Activated naive CD8-positive, alpha-beta T cell (primary cell): ENCODE data around the gene AMPD1.

Experiments
- H3K27ac Mint-ChIP-seq: one replicate; pipeline ENCODE4 v1.8.0; 2021; ENCODE audit warnings: mixed read lengths
- H3K27me3 Mint-ChIP-seq: one replicate; pipeline ENCODE4 v1.8.0; 2021; ENCODE audit warnings: mixed read lengths
- H3K36me3 Mint-ChIP-seq: one replicate; pipeline ENCODE4 v1.8.0; 2021; ENCODE audit warnings: mixed read lengths
- H3K4me1 Mint-ChIP-seq: one replicate; pipeline ENCODE4 v1.8.0; 2021; ENCODE audit warnings: low read depth, mixed read lengths
- H3K4me3 Mint-ChIP-seq: one replicate; pipeline ENCODE4 v1.8.0; 2021; ENCODE audit warnings: mild to moderate bottlenecking, mixed read lengths
- H3K9me3 Mint-ChIP-seq: one replicate; pipeline ENCODE4 v1.8.0; 2021; ENCODE audit warnings: low read depth, mixed read lengths

AMPD1 gene

GRCh38 chr1:114695430-114696058 lies at the start of gene AMPD1:
Gene AMPD1, minus strand, starts transcription at chr1:114695546. Its CDS starts 75 bp downstream, at chr1:114695471.
- Mint-ChIP-seq H3K36me3 (no peaks in the 10 kb centered on the region), H3K27me3 (peaks cover 13% of the 10 kb centered on the region), H3K4me3 (no peak within 1 kb of the TSS), H3K4me1 (no peaks in the 10 kb centered on the region), H3K9me3 (no peaks in the 10 kb centered on the region), H3K27ac (no peak within 1 kb of the TSS)

DNA sequence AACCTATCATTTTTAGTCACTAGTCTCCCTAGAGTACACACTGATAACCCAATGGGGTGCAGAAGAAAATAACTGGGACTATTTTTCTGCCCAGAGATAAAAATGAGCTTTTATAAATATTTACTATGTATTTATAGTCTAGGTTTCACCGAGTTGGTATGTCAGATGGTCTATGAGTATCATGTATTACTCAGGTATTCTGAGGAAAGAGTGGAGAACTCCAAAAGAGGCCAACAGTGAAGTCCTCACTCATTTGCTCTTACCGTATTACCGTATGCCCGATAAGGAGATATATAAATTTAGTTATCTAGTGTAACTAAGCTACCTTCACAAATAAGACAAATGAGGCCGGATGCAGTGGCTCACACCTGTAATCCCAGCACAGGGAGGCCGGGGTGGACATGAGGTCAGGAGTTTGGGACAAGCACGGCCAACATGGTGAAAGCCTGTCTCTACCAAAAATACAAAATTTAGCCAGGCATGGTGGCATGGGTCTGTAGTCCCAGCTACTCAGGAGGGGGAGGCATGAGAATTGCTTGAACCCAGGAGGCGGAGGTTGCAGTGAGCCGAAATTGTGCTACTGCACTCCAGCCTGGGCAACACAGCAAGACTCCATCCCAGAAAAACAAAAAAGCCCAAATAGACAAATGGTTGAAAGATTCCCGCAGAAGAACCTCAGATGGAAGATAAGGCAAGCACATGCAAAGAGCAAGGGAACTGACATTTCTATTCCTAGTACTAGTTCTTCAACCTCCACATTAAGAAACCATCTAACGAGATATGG lies 46.8 kb upstream of the AMPD1 start:
- Mint-ChIP-seq H3K36me3 (peaks cover 13% of the 10 kb centered on the region), H3K27ac (no peak overlapping the region), H3K4me3 (peak overlapping the region; percentile 3), H3K27me3 (no peaks in the 10 kb centered on the region), H3K9me3 (no peaks in the 10 kb centered on the region), H3K4me1 (peaks cover 66% of the 10 kb centered on the region)

- H3K27ac Mint-ChIP-seq = peak overlapping the region; percentile 84
- peaks cover 16% of the 10 kb centered on the region for H3K36me3 Mint-ChIP-seq
- H3K4me3 Mint-ChIP-seq = no peak overlapping the region
- H3K27me3 Mint-ChIP-seq = no peaks in the 10 kb centered on the region
- no peaks in the 10 kb centered on the region for H3K9me3 Mint-ChIP-seq
- peaks cover 53% of the 10 kb centered on the region for H3K4me1 Mint-ChIP-seq
Observed at GRCh38 chr1:114740331-114740730, 45.0 kb upstream of the AMPD1 start.

- no peaks in the 10 kb centered on the region for H3K27me3 Mint-ChIP-seq
- H3K9me3 Mint-ChIP-seq = no peaks in the 10 kb centered on the region
- H3K4me3 Mint-ChIP-seq = no peak overlapping the region
- H3K27ac Mint-ChIP-seq = peak overlapping the region; percentile 22
- peaks cover 21% of the 10 kb centered on the region for H3K36me3 Mint-ChIP-seq
- peaks cover 30% of the 10 kb centered on the region for H3K4me1 Mint-ChIP-seq
Observed at GRCh38 chr1:114737314-114737849, 42.0 kb upstream of the AMPD1 start.

- Mint-ChIP-seq H3K4me3 (no peak overlapping the region), H3K27ac (peak overlapping the region; percentile 74), H3K36me3 (peaks cover 18% of the 10 kb centered on the region), H3K4me1 (peaks cover 23% of the 10 kb centered on the region), H3K9me3 (no peaks in the 10 kb centered on the region), H3K27me3 (no peaks in the 10 kb centered on the region)
Observed at GRCh38 chr1:114735479-114735878, 40.1 kb upstream of the AMPD1 start.

GRCh38 chr1:114729782-114730181 lies 34.4 kb upstream of the AMPD1 start:
- Mint-ChIP-seq H3K4me1 (peaks cover 14% of the 10 kb centered on the region), H3K36me3 (peaks cover 7% of the 10 kb centered on the region), H3K27me3 (no peaks in the 10 kb centered on the region), H3K27ac (peak overlapping the region; percentile 50), H3K9me3 (no peaks in the 10 kb centered on the region), H3K4me3 (no peak overlapping the region)

DNA sequence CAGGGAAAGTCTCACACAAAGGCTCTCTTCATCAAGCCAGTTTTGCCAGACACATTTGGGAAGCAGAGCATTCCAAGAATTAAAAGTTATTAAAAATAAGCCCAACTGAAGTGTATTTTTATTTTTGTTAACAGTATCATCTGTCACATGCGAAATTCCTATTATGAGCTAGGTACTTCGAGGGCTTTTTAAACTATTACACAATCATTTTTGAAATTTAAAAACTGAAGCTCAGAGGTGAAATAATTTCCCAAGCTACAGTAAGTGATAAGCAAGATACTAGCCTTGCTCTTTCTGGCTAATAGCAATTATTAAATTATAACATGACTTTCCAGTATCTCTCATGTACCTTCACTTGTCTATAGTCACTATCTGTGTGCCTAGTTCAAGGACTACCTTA lies 33.2 kb upstream of the AMPD1 start:
- Mint-ChIP-seq H3K36me3 (peaks cover 9% of the 10 kb centered on the region), H3K27ac (peak overlapping the region; percentile 38), H3K27me3 (no peaks in the 10 kb centered on the region), H3K4me3 (no peak overlapping the region), H3K4me1 (peaks cover 14% of the 10 kb centered on the region), H3K9me3 (no peaks in the 10 kb centered on the region)

DNA sequence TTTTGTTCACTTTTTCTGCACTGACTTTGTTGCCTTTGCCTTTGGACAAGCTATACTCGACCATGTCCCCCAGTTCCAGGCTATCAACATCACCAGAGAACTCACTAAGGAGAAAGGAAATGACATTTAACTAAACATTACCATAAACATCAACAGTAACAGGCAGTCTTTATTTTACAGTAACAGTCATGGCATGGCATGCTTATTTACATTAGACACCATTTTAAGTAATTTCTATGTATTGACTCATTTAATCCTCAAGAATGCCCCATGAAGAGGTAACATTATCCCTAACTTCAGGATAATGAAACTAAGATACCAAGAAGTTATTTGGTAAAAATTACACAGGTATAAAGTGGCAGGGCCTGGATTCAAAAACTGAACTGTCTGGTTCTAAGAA lies 29.9 kb upstream of the AMPD1 start:
- peaks cover 12% of the 10 kb centered on the region for H3K36me3 Mint-ChIP-seq
- H3K4me3 Mint-ChIP-seq = no peak overlapping the region
- no peaks in the 10 kb centered on the region for H3K27me3 Mint-ChIP-seq
- peak overlapping the region; percentile 3 for H3K27ac Mint-ChIP-seq
- H3K4me1 Mint-ChIP-seq = peaks cover 1% of the 10 kb centered on the region
- no peaks in the 10 kb centered on the region for H3K9me3 Mint-ChIP-seq

DNA sequence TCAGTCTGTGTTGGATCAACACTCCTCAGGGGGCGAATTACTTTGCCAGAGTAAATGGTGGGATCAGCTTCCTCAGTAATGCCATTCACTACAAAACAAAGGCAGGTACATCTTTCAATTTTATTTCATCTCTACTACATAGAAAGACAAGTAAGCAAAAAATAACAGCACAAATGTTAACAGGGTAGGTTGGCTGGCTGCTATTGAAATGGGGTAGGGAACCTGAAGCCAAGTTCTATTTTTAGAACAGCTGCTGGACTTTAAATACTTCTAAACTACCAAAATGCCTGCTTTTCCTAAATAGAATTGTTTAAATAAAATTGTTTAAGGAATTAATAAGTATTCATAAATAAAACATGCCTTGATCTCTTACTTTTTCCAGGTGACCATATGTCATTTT lies 28.6 kb upstream of the AMPD1 start:
- H3K9me3 Mint-ChIP-seq = no peaks in the 10 kb centered on the region
- H3K4me3 Mint-ChIP-seq = no peak overlapping the region
- H3K36me3 Mint-ChIP-seq = peaks cover 10% of the 10 kb centered on the region
- H3K27ac Mint-ChIP-seq = peak overlapping the region; percentile 79
- H3K4me1 Mint-ChIP-seq = peaks cover 7% of the 10 kb centered on the region
- H3K27me3 Mint-ChIP-seq = no peaks in the 10 kb centered on the region

DNA sequence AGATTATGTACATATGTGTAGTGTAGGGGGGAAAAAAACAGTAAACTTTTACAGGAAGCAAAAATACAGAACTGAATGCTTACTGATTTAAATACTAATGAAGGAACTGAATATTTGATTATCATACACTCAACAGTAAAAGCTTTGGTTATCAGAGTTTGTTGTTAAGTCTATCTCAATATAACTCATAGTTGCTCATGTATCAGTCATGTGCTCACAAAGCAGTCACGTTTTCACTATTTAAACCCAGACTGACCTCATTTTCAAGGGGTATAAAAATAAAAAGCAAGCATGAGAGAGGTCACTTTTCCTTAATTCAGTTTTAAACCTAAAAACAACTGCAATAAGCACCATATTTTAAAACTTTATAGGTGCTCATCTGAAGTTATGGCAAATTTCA lies 28.1 kb upstream of the AMPD1 start:
- H3K4me3 Mint-ChIP-seq = no peak overlapping the region
- H3K27ac Mint-ChIP-seq = peak overlapping the region; percentile 83
- H3K4me1 Mint-ChIP-seq = peaks cover 11% of the 10 kb centered on the region
- H3K9me3 Mint-ChIP-seq = no peaks in the 10 kb centered on the region
- H3K36me3 Mint-ChIP-seq = peaks cover 12% of the 10 kb centered on the region
- H3K27me3 Mint-ChIP-seq = no peaks in the 10 kb centered on the region

GRCh38 chr1:114720492-114720891 lies 25.1 kb upstream of the AMPD1 start:
- Mint-ChIP-seq H3K4me1 (peaks cover 30% of the 10 kb centered on the region), H3K27ac (peak overlapping the region; percentile 74), H3K4me3 (no peak overlapping the region), H3K9me3 (no peaks in the 10 kb centered on the region), H3K36me3 (peaks cover 18% of the 10 kb centered on the region), H3K27me3 (no peaks in the 10 kb centered on the region)

- H3K4me3 Mint-ChIP-seq = no peak overlapping the region
- peaks cover 18% of the 10 kb centered on the region for H3K36me3 Mint-ChIP-seq
- peak overlapping the region; percentile 89 for H3K27ac Mint-ChIP-seq
- H3K27me3 Mint-ChIP-seq = no peaks in the 10 kb centered on the region
- peaks cover 32% of the 10 kb centered on the region for H3K4me1 Mint-ChIP-seq
- no peaks in the 10 kb centered on the region for H3K9me3 Mint-ChIP-seq
Observed at GRCh38 chr1:114719424-114719787, 24.1 kb upstream of the AMPD1 start.

DNA sequence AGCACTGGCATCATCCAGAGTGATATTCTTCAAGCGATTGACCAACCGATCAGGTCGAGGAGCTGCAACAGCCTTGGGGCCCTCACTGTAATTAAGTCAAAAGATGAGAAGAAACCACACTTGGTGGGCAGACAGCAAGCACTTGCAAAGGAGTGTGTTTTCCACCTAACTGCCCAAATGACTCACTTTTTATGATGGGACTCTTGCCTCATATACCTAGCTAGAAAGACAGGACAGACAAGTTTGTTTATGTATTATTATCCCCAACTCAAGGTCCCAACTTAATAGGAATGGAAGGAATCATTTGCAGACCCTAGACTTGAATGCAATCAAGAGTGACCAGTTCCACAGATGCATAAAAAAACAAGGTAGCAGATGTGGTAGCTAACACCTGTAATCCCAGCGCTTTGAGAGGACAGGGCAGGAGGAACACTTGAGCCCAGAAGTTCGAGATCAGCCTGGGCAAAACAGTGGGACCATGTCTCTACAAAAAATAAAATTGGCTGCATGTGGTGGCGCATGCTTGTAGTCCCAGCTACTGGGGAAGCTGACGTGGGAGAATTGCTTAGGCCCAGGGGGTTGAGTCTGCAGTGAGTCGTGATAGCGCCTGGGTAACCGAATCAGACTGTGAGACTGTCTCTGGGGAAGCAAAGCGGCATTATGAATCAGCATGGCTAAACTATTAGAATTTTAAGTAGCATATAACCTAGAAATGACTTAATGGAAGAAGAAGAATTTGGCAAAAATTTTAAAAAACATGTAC lies 23.5 kb upstream of the AMPD1 start:
- no peak overlapping the region for H3K4me3 Mint-ChIP-seq
- no peaks in the 10 kb centered on the region for H3K9me3 Mint-ChIP-seq
- peaks cover 37% of the 10 kb centered on the region for H3K4me1 Mint-ChIP-seq
- no peaks in the 10 kb centered on the region for H3K27me3 Mint-ChIP-seq
- H3K27ac Mint-ChIP-seq = peak overlapping the region; percentile 89
- peaks cover 15% of the 10 kb centered on the region for H3K36me3 Mint-ChIP-seq

GRCh38 chr1:114716304-114717170 lies 21.2 kb upstream of the AMPD1 start, which contains the start of gene NRAS:
Gene NRAS, minus strand, starts transcription at chr1:114716771. Its CDS starts 611 bp downstream, at chr1:114716160.
- no peaks in the 10 kb centered on the region for H3K27me3 Mint-ChIP-seq
- peaks cover 18% of the 10 kb centered on the region for H3K36me3 Mint-ChIP-seq
- peak within 1 kb of the TSS; percentile 99 for H3K4me3 Mint-ChIP-seq
- H3K27ac Mint-ChIP-seq = peak within 1 kb of the TSS; percentile 99
- H3K4me1 Mint-ChIP-seq = peaks cover 44% of the 10 kb centered on the region
- H3K9me3 Mint-ChIP-seq = no peaks in the 10 kb centered on the region
